Natural killer cell treated with Interleukin-12 subunit alpha and Interleukin-12 subunit beta and Interleukin-15 and Interleukin-18, amount 100 ng/mL, for 72 hours (primary cell): ENCODE data around the gene DKK1. TPM values are rescaled to one million over a fixed set of nuclear protein-coding genes. Genes with fewer than 3 reads are reported as not detected.

Experiments used
- ATAC-seq, 2 donors: fragments of 150-1000 bp; cut with Tn5 transposase in 1 of 2; sonication (Bioruptor Pico), chemical (Tn5 transposase) in 1 of 2; 2 replicates each; pipeline ENCODE4 v1.10.0; 2021
- DNase-seq: peaks from one replicate; pipeline ENCODE4 v3.0.0; 2022; ENCODE audit warnings: low spot score
- H3K27ac Mint-ChIP-seq, 2 donors: 1 replicate in 1 of 2; 2 replicates in 1 of 2; pipeline ENCODE4 v1.8.0; 2022; ENCODE audit warnings: mixed read lengths in 2 of 2, mild to moderate bottlenecking in 1 of 2, moderate library complexity in 1 of 2
- H3K27me3 Mint-ChIP-seq, 2 donors: 1 replicate in 1 of 2; 2 replicates in 1 of 2; pipeline ENCODE4 v1.8.0; 2022; ENCODE audit warnings: mixed read lengths in 2 of 2
- H3K36me3 Mint-ChIP-seq: one replicate; pipeline ENCODE4 v1.8.0; 2022; ENCODE audit warnings: mixed read lengths
- H3K4me1 Mint-ChIP-seq, 2 donors: 1 replicate in 1 of 2; 2 replicates in 1 of 2; pipeline ENCODE4 v1.8.0; 2022; ENCODE audit warnings: low read depth in 2 of 2, mixed read lengths in 2 of 2, mild to moderate bottlenecking in 1 of 2
- H3K4me3 Mint-ChIP-seq: one replicate; pipeline ENCODE4 v1.8.0; 2022; ENCODE audit warnings: mixed read lengths
- H3K9me3 Mint-ChIP-seq: 2 replicates; pipeline ENCODE4 v1.8.0; 2022; ENCODE audit warnings: mixed read lengths
- total RNA-seq, 2 donors: library from RNA; stranded (reverse); gene quantifications; one replicate each; pipeline ENCODE4 v1.2.3, GENCODE V29; 2022

DKK1 gene
- total RNA-seq, result not detected

- H3K27me3 Mint-ChIP-seq, result peaks cover 44 to 63% of the 10 kb centered on the region in 2 donors
- H3K27ac Mint-ChIP-seq, result no peak within 1 kb of the TSS
- H3K36me3 Mint-ChIP-seq, result peaks cover 4% of the 10 kb centered on the region
- peaks cover 14% of the 10 kb centered on the region in 2 donors for H3K4me1 Mint-ChIP-seq
- ATAC-seq (peak; percentile 51 to 69), DNase-seq (no peak)
- no peaks in the 10 kb centered on the region for H3K9me3 Mint-ChIP-seq
- peak within 1 kb of the TSS; percentile 73 for H3K4me3 Mint-ChIP-seq
Measured at GRCh38 chr10:52313933-52314821, at the start of gene DKK1. Gene DKK1 (plus strand): TSS chr10:52314281. CDS start chr10:52314435, 154 bp downstream.

GRCh38 chr10:52265131-52265926 lies 48.8 kb upstream of the DKK1 start:
- ATAC-seq (no peak), DNase-seq (no peak)
- Mint-ChIP-seq H3K4me3 (no peak overlapping the region), H3K27me3 (no peaks in the 10 kb centered on the region), H3K36me3 (no peaks in the 10 kb centered on the region), H3K27ac (no peak overlapping the region), H3K9me3 (no peaks in the 10 kb centered on the region), H3K4me1 (no peaks in the 10 kb centered on the region)

GRCh38 chr10:52266858-52267257 lies 47.2 kb upstream of the DKK1 start:
- no peak for DNase-seq
- ATAC-seq, result no peak
- H3K27me3 Mint-ChIP-seq, result no peaks in the 10 kb centered on the region
- H3K4me1 Mint-ChIP-seq, result no peaks in the 10 kb centered on the region
- H3K9me3 Mint-ChIP-seq, result no peaks in the 10 kb centered on the region
- no peak overlapping the region for H3K4me3 Mint-ChIP-seq
- no peak overlapping the region for H3K27ac Mint-ChIP-seq
- H3K36me3 Mint-ChIP-seq, result no peaks in the 10 kb centered on the region

GRCh38 chr10:52268790-52269189 lies 45.3 kb upstream of the DKK1 start:
- H3K9me3 Mint-ChIP-seq, result no peaks in the 10 kb centered on the region
- H3K36me3 Mint-ChIP-seq, result no peaks in the 10 kb centered on the region
- H3K4me1 Mint-ChIP-seq, result no peaks in the 10 kb centered on the region
- DNase-seq (no peak), ATAC-seq (no peak)
- no peak overlapping the region for H3K27ac Mint-ChIP-seq
- no peaks in the 10 kb centered on the region for H3K27me3 Mint-ChIP-seq
- no peak overlapping the region for H3K4me3 Mint-ChIP-seq

GRCh38 chr10:52269233-52269632 lies 44.8 kb upstream of the DKK1 start:
- Mint-ChIP-seq H3K36me3 (no peaks in the 10 kb centered on the region), H3K4me3 (no peak overlapping the region), H3K4me1 (no peaks in the 10 kb centered on the region), H3K27me3 (no peaks in the 10 kb centered on the region), H3K9me3 (no peaks in the 10 kb centered on the region), H3K27ac (no peak overlapping the region)
- ATAC-seq, result no peak
- DNase-seq, result no peak

GRCh38 chr10:52276163-52276562 lies 37.9 kb upstream of the DKK1 start:
- Mint-ChIP-seq H3K4me1 (no peaks in the 10 kb centered on the region), H3K27ac (no peak overlapping the region), H3K27me3 (no peaks in the 10 kb centered on the region), H3K36me3 (no peaks in the 10 kb centered on the region), H3K4me3 (no peak overlapping the region), H3K9me3 (peaks cover 11% of the 10 kb centered on the region)
- DNase-seq, result no peak
- no peak for ATAC-seq

GRCh38 chr10:52276986-52277385 lies 37.1 kb upstream of the DKK1 start:
- H3K4me3 Mint-ChIP-seq, result no peak overlapping the region
- H3K9me3 Mint-ChIP-seq, result peaks cover 11% of the 10 kb centered on the region
- ATAC-seq (no peak), DNase-seq (no peak)
- no peaks in the 10 kb centered on the region for H3K4me1 Mint-ChIP-seq
- no peak overlapping the region for H3K27ac Mint-ChIP-seq
- H3K27me3 Mint-ChIP-seq, result no peaks in the 10 kb centered on the region
- H3K36me3 Mint-ChIP-seq, result no peaks in the 10 kb centered on the region

GRCh38 chr10:52279546-52279945 lies 34.5 kb upstream of the DKK1 start:
- no peak overlapping the region for H3K27ac Mint-ChIP-seq
- H3K4me1 Mint-ChIP-seq, result no peaks in the 10 kb centered on the region
- H3K4me3 Mint-ChIP-seq, result no peak overlapping the region
- DNase-seq (no peak), ATAC-seq (no peak)
- no peaks in the 10 kb centered on the region for H3K36me3 Mint-ChIP-seq
- peaks cover 14% of the 10 kb centered on the region for H3K9me3 Mint-ChIP-seq
- H3K27me3 Mint-ChIP-seq, result no peaks in the 10 kb centered on the region

- no peak for DNase-seq
- Mint-ChIP-seq H3K4me3 (no peak overlapping the region), H3K36me3 (no peaks in the 10 kb centered on the region), H3K27ac (no peak overlapping the region), H3K27me3 (no peaks in the 10 kb centered on the region), H3K9me3 (peaks cover 9% of the 10 kb centered on the region), H3K4me1 (no peaks in the 10 kb centered on the region)
- no peak for ATAC-seq
Measured at GRCh38 chr10:52280051-52280450, 34.0 kb upstream of the DKK1 start.

GRCh38 chr10:52283174-52283573 lies 30.9 kb upstream of the DKK1 start:
- no peaks in the 10 kb centered on the region for H3K27me3 Mint-ChIP-seq
- ATAC-seq, result no peak
- no peaks in the 10 kb centered on the region for H3K36me3 Mint-ChIP-seq
- no peaks in the 10 kb centered on the region for H3K4me1 Mint-ChIP-seq
- no peak overlapping the region for H3K27ac Mint-ChIP-seq
- H3K9me3 Mint-ChIP-seq, result peaks cover 4% of the 10 kb centered on the region
- DNase-seq, result no peak
- no peak overlapping the region for H3K4me3 Mint-ChIP-seq

GRCh38 chr10:52284416-52285013 lies 29.6 kb upstream of the DKK1 start:
- DNase-seq (no peak), ATAC-seq (no peak)
- Mint-ChIP-seq H3K9me3 (peaks cover 6% of the 10 kb centered on the region), H3K27me3 (no peaks in the 10 kb centered on the region), H3K36me3 (no peaks in the 10 kb centered on the region), H3K4me3 (no peak overlapping the region), H3K4me1 (no peaks in the 10 kb centered on the region), H3K27ac (no peak overlapping the region)

- no peaks in the 10 kb centered on the region for H3K36me3 Mint-ChIP-seq
Measured at GRCh38 chr10:52287866-52288265, 26.2 kb upstream of the DKK1 start.

GRCh38 chr10:52297747-52298146 lies 16.3 kb upstream of the DKK1 start:
- no peaks in the 10 kb centered on the region for H3K4me1 Mint-ChIP-seq
- no peaks in the 10 kb centered on the region for H3K36me3 Mint-ChIP-seq
- H3K4me3 Mint-ChIP-seq, result no peak overlapping the region
- H3K27me3 Mint-ChIP-seq, result peaks cover 0 to 2% of the 10 kb centered on the region in 2 donors
- no peak for DNase-seq
- peaks cover 3% of the 10 kb centered on the region for H3K9me3 Mint-ChIP-seq
- no peak overlapping the region for H3K27ac Mint-ChIP-seq
- ATAC-seq, result no peak

More at GRCh38 chr10:52287866-52288265, 26.2 kb upstream of the DKK1 start:
- Mint-ChIP-seq H3K27me3 (no peaks in the 10 kb centered on the region), H3K27ac (no peak overlapping the region), H3K9me3 (peaks cover 6% of the 10 kb centered on the region), H3K4me3 (no peak overlapping the region), H3K4me1 (no peaks in the 10 kb centered on the region)
- DNase-seq, result no peak
- no peak for ATAC-seq
